ENCODE results near the gene MINK1. TPM values are rescaled to one million over a fixed set of nuclear protein-coding genes. Genes with fewer than 3 reads are reported as not detected.
"Not testable (repeated sequence)": the region's sequence is repeated elsewhere in the genome, so short reads cannot be mapped to it uniquely, and the experiment has no call there.

Gene MINK1
- total and polyA plus RNA-seq, 9 donors = 37.6 to 177 (median 95.8) TPM

DNA sequence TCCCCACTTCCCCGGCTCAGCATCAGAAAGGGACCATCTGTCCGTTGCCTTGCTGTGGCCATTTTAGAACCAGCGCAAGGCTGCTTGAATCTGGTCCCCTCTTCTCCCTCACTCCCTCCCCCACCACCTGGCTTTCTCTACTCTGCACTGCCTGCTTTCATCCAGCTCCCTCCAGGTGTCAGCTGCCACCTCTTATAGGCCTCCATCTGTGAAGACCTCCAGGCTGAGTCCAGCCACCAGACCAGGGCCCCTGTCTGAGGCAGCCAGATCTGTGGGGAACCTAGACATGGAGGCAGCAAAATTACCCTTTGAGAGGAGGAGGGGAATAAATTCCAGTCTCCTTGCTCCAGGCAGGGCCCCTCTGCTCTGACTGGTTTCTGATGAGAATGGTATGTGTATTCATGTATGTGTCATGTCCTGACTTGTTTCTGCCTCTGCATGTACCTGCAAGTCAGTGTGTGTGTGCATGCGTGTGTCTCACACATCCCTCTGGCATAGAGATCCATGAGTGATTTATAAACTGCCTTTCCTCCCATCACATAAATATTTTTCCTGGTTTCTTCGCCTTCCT is 21.1 kb downstream of the MINK1 start:
- peaks cover 24% of the 10 kb centered on the region for H3K4me1 ChIP-seq (ENCODE audit: insufficient read depth)
- no peak overlapping the region for H3K27ac ChIP-seq
- H3K27me3 ChIP-seq = no peaks in the 10 kb centered on the region
- H3K36me3 ChIP-seq = no peaks in the 10 kb centered on the region
- no peaks in the 10 kb centered on the region for H3K9me3 ChIP-seq
- DNase-seq = no peak
- 96% methylated on average over 5 of the region's 5 CpGs for WGBS, 3 donors
- no peak overlapping the region for H3K4me3 ChIP-seq
- intact Hi-C loops (cut with DNase I) = no loop called here
- TF ChIP-seq, protein P1, sequence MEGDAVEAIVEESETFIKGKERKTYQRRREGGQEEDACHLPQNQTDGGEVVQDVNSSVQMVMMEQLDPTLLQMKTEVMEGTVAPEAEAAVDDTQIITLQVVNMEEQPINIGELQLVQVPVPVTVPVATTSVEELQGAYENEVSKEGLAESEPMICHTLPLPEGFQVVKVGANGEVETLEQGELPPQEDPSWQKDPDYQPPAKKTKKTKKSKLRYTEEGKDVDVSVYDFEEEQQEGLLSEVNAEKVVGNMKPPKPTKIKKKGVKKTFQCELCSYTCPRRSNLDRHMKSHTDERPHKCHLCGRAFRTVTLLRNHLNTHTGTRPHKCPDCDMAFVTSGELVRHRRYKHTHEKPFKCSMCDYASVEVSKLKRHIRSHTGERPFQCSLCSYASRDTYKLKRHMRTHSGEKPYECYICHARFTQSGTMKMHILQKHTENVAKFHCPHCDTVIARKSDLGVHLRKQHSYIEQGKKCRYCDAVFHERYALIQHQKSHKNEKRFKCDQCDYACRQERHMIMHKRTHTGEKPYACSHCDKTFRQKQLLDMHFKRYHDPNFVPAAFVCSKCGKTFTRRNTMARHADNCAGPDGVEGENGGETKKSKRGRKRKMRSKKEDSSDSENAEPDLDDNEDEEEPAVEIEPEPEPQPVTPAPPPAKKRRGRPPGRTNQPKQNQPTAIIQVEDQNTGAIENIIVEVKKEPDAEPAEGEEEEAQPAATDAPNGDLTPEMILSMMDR (IDR thresholded peaks at IDR 0.05) = no peak
- TF ChIP-seq EP300 (IDR thresholded peaks at IDR 0.05) = no peak
- no peak for TF ChIP-seq POLR2A (IDR thresholded peaks at IDR 0.05)

DNA sequence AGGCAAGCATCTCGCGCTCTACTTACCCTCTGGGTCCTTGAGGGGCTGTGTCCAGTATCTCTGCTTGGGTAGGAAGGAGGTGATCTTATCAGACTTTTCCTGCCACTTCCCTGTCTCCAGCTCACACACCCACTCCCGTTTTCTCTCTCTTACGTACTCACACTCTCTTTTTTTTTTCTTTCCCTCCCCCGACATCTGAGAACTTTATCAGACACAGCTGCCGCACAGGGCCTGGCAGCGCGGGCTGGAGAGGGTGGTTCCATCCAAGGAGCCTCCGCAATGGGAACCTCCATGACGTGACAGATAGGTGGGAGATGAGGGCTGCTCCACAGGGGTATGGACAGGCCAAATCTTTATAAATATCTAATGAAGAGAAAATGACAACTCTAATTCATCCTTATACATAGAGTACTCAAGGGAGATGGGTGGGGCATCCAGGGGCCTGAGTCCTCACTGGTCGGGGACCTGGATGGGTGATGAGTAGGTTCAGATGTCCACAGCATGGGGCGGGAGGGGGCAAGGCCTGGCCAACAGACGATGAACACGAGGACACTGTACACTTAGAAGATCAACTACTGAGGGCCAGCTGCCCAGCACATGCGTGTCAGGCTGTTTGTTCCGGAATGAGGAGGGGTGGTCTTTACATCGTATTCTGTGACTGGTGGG is 23.3 kb downstream of the MINK1 start:
- peak overlapping the region in 1 of 2 donors; percentile 21 for H3K27ac ChIP-seq
- H3K4me3 ChIP-seq = no peak overlapping the region
- WGBS, 3 donors = 77 to 83% (median 78%) methylated on average over 17 of the region's 17 CpGs
- H3K27me3 ChIP-seq = no peaks in the 10 kb centered on the region
- intact Hi-C loops (cut with DNase I) = no loop called here
- DNase-seq = no peak
- H3K4me1 ChIP-seq (ENCODE audit: insufficient read depth) = peaks cover 16% of the 10 kb centered on the region
- H3K36me3 ChIP-seq = no peaks in the 10 kb centered on the region
- TF ChIP-seq, protein P1 (IDR thresholded peaks at IDR 0.05) = no peak
- TF ChIP-seq POLR2A (IDR thresholded peaks at IDR 0.05) (no peak), EP300 (IDR thresholded peaks at IDR 0.05) (no peak)
- H3K9me3 ChIP-seq = no peaks in the 10 kb centered on the region

DNA sequence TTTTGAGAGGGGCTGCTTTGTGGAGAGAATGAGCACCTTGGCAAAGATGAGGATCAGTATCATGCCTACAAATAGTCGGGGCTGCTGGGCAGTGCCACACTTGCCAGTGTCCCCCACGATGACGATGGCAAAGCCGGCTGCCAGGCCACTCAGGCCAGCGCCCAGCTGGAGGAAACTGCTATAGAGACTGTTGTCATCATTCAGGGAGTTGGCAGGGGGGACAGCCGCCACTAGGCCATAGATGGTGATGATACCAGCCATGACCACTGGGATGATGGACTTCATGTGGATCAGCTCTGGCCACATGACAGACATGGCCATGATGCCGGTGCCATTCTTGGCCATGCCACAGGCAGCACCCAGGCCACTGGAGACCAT is 23.8 kb downstream of the MINK1 start:
- Histone ChIP-seq H3K4me1 (ENCODE audit: insufficient read depth) (peaks cover 16% of the 10 kb centered on the region), H3K36me3 (no peaks in the 10 kb centered on the region), H3K27ac (no peak overlapping the region), H3K4me3 (no peak overlapping the region), H3K27me3 (no peaks in the 10 kb centered on the region), H3K9me3 (no peaks in the 10 kb centered on the region)
- TF ChIP-seq EP300 (IDR thresholded peaks at IDR 0.05) (no peak), POLR2A (IDR thresholded peaks at IDR 0.05) (no peak)
- TF ChIP-seq, protein P1 (IDR thresholded peaks at IDR 0.05) = no peak
- DNase-seq = no peak
- 95 to 98% (median 96%) methylated on average over 7 of the region's 7 CpGs for whole genome bisulfite sequencing, 3 donors
- intact Hi-C loops (cut with DNase I) = no loop called here

DNA sequence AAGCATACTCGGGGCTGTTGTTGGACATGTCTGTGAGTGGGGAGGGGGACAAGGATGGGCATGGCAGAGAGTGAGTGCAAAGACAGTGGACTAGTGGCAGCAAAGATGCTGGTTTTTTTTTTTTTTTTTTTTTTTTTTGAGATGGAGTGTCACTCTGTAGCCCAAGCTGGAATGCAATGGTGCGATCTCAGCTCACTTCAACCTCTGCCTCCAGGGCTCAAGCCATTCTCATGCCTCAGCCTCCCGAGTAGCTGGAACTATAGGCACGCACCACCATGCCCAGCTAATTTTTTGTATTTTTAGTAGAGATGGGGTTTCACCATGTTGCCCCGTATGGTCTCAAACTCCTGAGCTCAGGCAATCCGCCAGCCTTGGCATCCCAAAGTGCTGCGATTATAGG is 24.2 kb downstream of the MINK1 start:
- DNase-seq; H3K27me3 ChIP-seq; H3K9me3 ChIP-seq; H3K36me3 ChIP-seq; H3K4me3 ChIP-seq; intact Hi-C loops (cut with DNase I): not testable (repeated sequence)
- Histone ChIP-seq H3K4me1 (ENCODE audit: insufficient read depth) (peaks cover 16% of the 10 kb centered on the region), H3K27ac (peak overlapping the region in 1 of 2 donors; percentile 59)
- 87 to 94% (median 92%) methylated on average over 7 of the region's 7 CpGs for WGBS, 3 donors

Data from ovary (tissue), 9 donors.